ENCODE data around the gene ZNF214. TPM values are rescaled to one million over a fixed set of nuclear protein-coding genes. Genes with fewer than 3 reads are reported as not detected.

Gene ZNF214
- 1 to 10 TPM; 7.3 to 9.9 TPM for total RNA-seq
- polyA plus RNA-seq (ENCODE audit: insufficient read depth, low read depth, low replicate concordance): 8.2 TPM
- long read RNA-seq, donor 1: 0 reads
- long read RNA-seq, donor 2: 0 reads

DNA sequence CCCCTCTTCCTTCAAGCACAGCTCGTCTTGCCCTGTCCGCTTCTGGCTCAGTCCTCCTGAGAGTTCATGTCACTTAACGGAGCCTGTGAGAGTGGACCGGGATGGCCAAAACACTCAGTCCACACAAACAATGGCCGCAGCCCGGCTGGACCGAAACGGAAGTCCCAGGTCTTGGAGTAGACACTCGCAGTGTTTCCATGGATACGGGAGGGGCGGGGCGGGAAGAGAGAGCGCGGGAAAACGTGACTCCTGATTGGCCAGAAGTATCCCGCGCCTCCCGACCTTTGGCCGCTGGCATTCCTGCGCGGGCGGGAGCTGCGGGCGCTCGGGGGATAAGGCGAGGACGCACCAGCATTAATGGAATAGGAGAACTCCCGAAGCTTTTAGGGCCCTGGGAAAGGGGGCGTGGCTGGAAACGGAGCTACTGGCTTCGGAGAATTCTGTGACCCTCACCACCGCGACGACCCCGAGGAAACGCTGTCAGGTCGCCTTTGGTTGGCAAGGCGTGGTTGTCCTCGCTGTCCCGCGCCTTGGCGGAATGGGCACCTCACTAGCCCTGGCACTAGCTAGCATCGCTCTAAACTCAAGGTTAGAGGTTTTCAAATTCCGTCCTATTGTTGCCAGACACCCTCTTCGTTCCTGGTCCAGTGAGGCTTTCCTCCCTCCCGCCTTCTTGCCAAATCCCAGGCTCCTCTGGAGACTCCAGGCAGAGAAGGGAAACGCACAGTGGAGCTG, at the start of gene ZNF214, which contains the start of gene NLRP14:
Gene ZNF214 (minus strand): TSS at position 164 of the 735 bp plus-strand sequence. CDS start 17,511 bp downstream, outside the sequence.
Gene NLRP14 (plus strand): TSS at position 297 of the 735 bp plus-strand sequence. CDS start 18,108 bp downstream, outside the sequence.
- 1 to 2% methylated on average over 35 to 46 of the region's 47 CpGs for WGBS, 2 donors

DNA sequence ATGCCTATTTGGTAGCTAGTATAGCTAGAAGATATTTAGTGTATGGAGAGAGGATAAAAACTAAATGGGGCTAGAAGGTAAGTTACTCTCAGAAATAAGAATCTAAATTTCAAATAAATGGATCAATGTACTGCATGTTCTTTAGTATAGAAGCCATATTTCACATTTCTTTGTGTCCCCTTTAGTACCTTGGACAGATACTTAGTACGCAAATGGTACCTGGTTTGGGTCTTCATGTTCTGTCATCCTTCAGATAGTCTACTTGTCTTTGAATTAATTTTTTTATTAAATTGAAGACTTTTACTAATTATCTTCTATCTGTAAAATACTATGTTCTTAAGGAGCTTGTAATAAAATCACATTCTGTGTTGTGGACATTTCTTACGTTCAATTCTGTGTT, 42.4 kb upstream of the ZNF214 start:
- H3K27me3 ChIP-seq: no peaks in the 10 kb centered on the region
- DNase-seq: no peak
- H3K27ac ChIP-seq: no peak overlapping the region
- WGBS, 2 donors: 88 to 96% methylated on average over 2 of the region's 2 CpGs
- intact Hi-C loops (cut with DNase I; ENCODE audit: low total_unique reads): no loop called here
- no peak overlapping the region for H3K4me3 ChIP-seq
- H3K4me1 ChIP-seq: no peaks in the 10 kb centered on the region
- no peak for TF ChIP-seq POLR2A (IDR thresholded peaks at IDR 0.05)
- TF ChIP-seq, protein P1, sequence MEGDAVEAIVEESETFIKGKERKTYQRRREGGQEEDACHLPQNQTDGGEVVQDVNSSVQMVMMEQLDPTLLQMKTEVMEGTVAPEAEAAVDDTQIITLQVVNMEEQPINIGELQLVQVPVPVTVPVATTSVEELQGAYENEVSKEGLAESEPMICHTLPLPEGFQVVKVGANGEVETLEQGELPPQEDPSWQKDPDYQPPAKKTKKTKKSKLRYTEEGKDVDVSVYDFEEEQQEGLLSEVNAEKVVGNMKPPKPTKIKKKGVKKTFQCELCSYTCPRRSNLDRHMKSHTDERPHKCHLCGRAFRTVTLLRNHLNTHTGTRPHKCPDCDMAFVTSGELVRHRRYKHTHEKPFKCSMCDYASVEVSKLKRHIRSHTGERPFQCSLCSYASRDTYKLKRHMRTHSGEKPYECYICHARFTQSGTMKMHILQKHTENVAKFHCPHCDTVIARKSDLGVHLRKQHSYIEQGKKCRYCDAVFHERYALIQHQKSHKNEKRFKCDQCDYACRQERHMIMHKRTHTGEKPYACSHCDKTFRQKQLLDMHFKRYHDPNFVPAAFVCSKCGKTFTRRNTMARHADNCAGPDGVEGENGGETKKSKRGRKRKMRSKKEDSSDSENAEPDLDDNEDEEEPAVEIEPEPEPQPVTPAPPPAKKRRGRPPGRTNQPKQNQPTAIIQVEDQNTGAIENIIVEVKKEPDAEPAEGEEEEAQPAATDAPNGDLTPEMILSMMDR (IDR thresholded peaks at IDR 0.05): no peak
- H3K36me3 ChIP-seq (ENCODE audit: low read depth, missing control alignments): no peaks in the 10 kb centered on the region
- no peaks in the 10 kb centered on the region for H3K9me3 ChIP-seq

More for the DNA sequence above, at the start of gene ZNF214, which contains the start of gene NLRP14:
- Histone ChIP-seq H3K36me3 (ENCODE audit: low read depth, missing control alignments) (no peaks in the 10 kb centered on the region), H3K4me1 (peaks cover 5% of the 10 kb centered on the region), H3K27me3 (no peaks in the 10 kb centered on the region), H3K4me3 (peak within 1 kb of the TSS; percentile 67 to 69), H3K9me3 (no peaks in the 10 kb centered on the region), H3K27ac (peak within 1 kb of the TSS; percentile 67 to 73)
- no peak for TF ChIP-seq POLR2A (IDR thresholded peaks at IDR 0.05)
- TF ChIP-seq, protein P1 (IDR thresholded peaks at IDR 0.05): no peak
- DNase-seq: peak; percentile 97
- intact Hi-C loops (cut with DNase I; ENCODE audit: low total_unique reads): no loop called here

- no peaks in the 10 kb centered on the region for H3K9me3 ChIP-seq
- H3K27ac ChIP-seq: no peak overlapping the region
- no peaks in the 10 kb centered on the region for H3K4me1 ChIP-seq
- no peak for DNase-seq
- no peak overlapping the region for H3K4me3 ChIP-seq
- intact Hi-C loops (cut with DNase I; ENCODE audit: low total_unique reads): no loop called here
- 83 to 85% methylated on average over 1 of the region's 1 CpG for WGBS, 2 donors
- no peaks in the 10 kb centered on the region for H3K27me3 ChIP-seq
- no peaks in the 10 kb centered on the region for H3K36me3 ChIP-seq (ENCODE audit: low read depth, missing control alignments)
- no peak for TF ChIP-seq POLR2A (IDR thresholded peaks at IDR 0.05)
- TF ChIP-seq, protein P1 (IDR thresholded peaks at IDR 0.05): no peak
These were observed 40.7 kb upstream of the ZNF214 start for GRCh38 chr11:7060868-7061267.

GRCh38 chr11:7057641-7058040, 37.5 kb upstream of the ZNF214 start:
- Histone ChIP-seq H3K4me3 (no peak overlapping the region), H3K27me3 (no peaks in the 10 kb centered on the region), H3K9me3 (no peaks in the 10 kb centered on the region), H3K36me3 (ENCODE audit: low read depth, missing control alignments) (no peaks in the 10 kb centered on the region), H3K27ac (no peak overlapping the region), H3K4me1 (no peaks in the 10 kb centered on the region)
- TF ChIP-seq, protein P1 (IDR thresholded peaks at IDR 0.05): no peak
- no peak for TF ChIP-seq POLR2A (IDR thresholded peaks at IDR 0.05)
- WGBS, 2 donors: 47 to 52% methylated on average over 2 of the region's 2 CpGs
- intact Hi-C loops (cut with DNase I; ENCODE audit: low total_unique reads): no loop called here
- DNase-seq: no peak
